Thyroid gland (tissue), 4 donors: ENCODE data around the gene TYMP.

ENCODE experiments used
- POLR2A ChIP-seq, 2 donors: fragments of 450-650 bp; IDR thresholded peaks; one replicate each; pipeline ENCODE4 v1.6.1; 2017; ENCODE audit warnings: antibody characterized with exemption in 2 of 2, mild to moderate bottlenecking in 2 of 2, moderate library complexity in 1 of 2
- TF ChIP-seq, protein P1 (sequence below), 6 experiments: fragments of 200-600 bp in 3 of 6; fragments of 450-650 bp in 3 of 6; sonication (generic) in 3 of 6; IDR thresholded peaks; one replicate each; pipeline ENCODE4 v1.5.1; 2016 to 2019; ENCODE audit warnings: antibody characterized with exemption in 6 of 6, mild to moderate bottlenecking in 2 of 6, inconsistent platforms in 1 of 6, moderate library complexity in 1 of 6

DNA sequence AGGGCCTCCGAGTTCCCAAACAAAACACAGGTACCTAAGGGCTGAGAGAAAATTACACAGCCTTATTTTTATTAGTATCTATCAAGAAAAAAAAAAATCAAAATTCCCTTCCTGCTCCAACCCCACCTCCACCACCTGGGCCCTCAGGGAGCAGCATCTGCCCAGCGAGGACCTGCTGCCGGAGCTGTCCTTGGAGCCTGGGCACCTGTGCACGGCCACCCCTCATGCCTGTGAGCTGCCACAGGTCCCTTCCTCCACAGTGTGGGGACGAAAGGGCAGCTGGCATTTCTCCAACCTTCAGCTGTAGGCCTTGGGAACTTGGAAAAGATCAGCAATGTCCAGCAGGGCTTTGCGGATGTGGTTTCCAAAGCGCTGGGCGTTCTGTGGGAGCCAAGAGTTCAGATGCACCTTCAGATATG lies 39.2 kb upstream of the TYMP start:
- TF ChIP-seq, protein P1, sequence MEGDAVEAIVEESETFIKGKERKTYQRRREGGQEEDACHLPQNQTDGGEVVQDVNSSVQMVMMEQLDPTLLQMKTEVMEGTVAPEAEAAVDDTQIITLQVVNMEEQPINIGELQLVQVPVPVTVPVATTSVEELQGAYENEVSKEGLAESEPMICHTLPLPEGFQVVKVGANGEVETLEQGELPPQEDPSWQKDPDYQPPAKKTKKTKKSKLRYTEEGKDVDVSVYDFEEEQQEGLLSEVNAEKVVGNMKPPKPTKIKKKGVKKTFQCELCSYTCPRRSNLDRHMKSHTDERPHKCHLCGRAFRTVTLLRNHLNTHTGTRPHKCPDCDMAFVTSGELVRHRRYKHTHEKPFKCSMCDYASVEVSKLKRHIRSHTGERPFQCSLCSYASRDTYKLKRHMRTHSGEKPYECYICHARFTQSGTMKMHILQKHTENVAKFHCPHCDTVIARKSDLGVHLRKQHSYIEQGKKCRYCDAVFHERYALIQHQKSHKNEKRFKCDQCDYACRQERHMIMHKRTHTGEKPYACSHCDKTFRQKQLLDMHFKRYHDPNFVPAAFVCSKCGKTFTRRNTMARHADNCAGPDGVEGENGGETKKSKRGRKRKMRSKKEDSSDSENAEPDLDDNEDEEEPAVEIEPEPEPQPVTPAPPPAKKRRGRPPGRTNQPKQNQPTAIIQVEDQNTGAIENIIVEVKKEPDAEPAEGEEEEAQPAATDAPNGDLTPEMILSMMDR (IDR thresholded peaks at IDR 0.05) = no peak
- TF ChIP-seq POLR2A (IDR thresholded peaks at IDR 0.05) = no peak
